ENCODE results near the gene XCL1. TPM values are rescaled to one million over a fixed set of nuclear protein-coding genes. Genes with fewer than 3 reads are reported as not detected.
"Not testable (repeated sequence)": the region's sequence is repeated elsewhere in the genome, so short reads cannot be mapped to it uniquely, and the experiment has no call there.

XCL1 gene
- total RNA-seq, 1 experiment from 2014 or later: not detected

GRCh38 chr1:168567568-168567967, 8.8 kb upstream of the XCL1 start:
- no peak for DNase-seq (ENCODE audit: low spot score)

- no peak for DNase-seq (ENCODE audit: low spot score)
Observed at GRCh38 chr1:168568346-168568745, 8.1 kb upstream of the XCL1 start.

GRCh38 chr1:168570652-168571051, 5.8 kb upstream of the XCL1 start:
- DNase-seq (ENCODE audit: low spot score): no peak

GRCh38 chr1:168572633-168573032, 3.8 kb upstream of the XCL1 start:
- no peak for DNase-seq (ENCODE audit: low spot score)

- not testable (repeated sequence) for DNase-seq (ENCODE audit: low spot score)
Observed at GRCh38 chr1:168574234-168574633, 2.2 kb upstream of the XCL1 start.

- not testable (repeated sequence) for DNase-seq (ENCODE audit: low spot score)
Observed at GRCh38 chr1:168578531-168579185, 2.3 kb downstream of the XCL1 start.

GRCh38 chr1:168580290-168580689, 3.9 kb downstream of the XCL1 start:
- not testable (repeated sequence) for DNase-seq (ENCODE audit: low spot score)

- DNase-seq (ENCODE audit: low spot score): not testable (repeated sequence)
Observed at GRCh38 chr1:168580991-168581390, 4.6 kb downstream of the XCL1 start.

GRCh38 chr1:168581817-168582572, 5.6 kb downstream of the XCL1 start:
- DNase-seq (ENCODE audit: low spot score): no peak

GRCh38 chr1:168582688-168583336, 6.4 kb downstream of the XCL1 start:
- DNase-seq (ENCODE audit: low spot score): peak; percentile 59

GRCh38 chr1:168583571-168583970, 7.2 kb downstream of the XCL1 start:
- DNase-seq (ENCODE audit: low spot score): no peak

GRCh38 chr1:168585191-168585590, 8.8 kb downstream of the XCL1 start:
- DNase-seq (ENCODE audit: low spot score): no peak

- no peak for DNase-seq (ENCODE audit: low spot score)
Observed at GRCh38 chr1:168585937-168586336, 9.5 kb downstream of the XCL1 start.

GRCh38 chr1:168589167-168589566, 12.8 kb downstream of the XCL1 start:
- no peak for DNase-seq (ENCODE audit: low spot score)

GRCh38 chr1:168591066-168591465, 14.7 kb downstream of the XCL1 start:
- DNase-seq (ENCODE audit: low spot score): no peak

- DNase-seq (ENCODE audit: low spot score): no peak
Observed at GRCh38 chr1:168591641-168592250, 15.3 kb downstream of the XCL1 start.

GRCh38 chr1:168595403-168595802, 19.0 kb downstream of the XCL1 start:
- DNase-seq (ENCODE audit: low spot score): not testable (repeated sequence)

GRCh38 chr1:168598125-168598524, 21.7 kb downstream of the XCL1 start:
- DNase-seq (ENCODE audit: low spot score): no peak

GRCh38 chr1:168598892-168599291, 22.5 kb downstream of the XCL1 start:
- no peak for DNase-seq (ENCODE audit: low spot score)

- no peak for DNase-seq (ENCODE audit: low spot score)
Observed at GRCh38 chr1:168599641-168600040, 23.2 kb downstream of the XCL1 start.

- DNase-seq (ENCODE audit: low spot score): no peak
Observed at GRCh38 chr1:168601051-168601450, 24.6 kb downstream of the XCL1 start.

- DNase-seq (ENCODE audit: low spot score): peak; percentile 55
Observed at GRCh38 chr1:168603501-168604110, 27.2 kb downstream of the XCL1 start.
